GM23338 (cell line): ENCODE measurements around the gene AKNA. TPM values are rescaled to one million over a fixed set of nuclear protein-coding genes. Genes with fewer than 3 reads are reported as not detected.

Experiments
- ATAC-seq: fragments of 200-7000 bp; cut with Tn5 transposase; 3 replicates; pipeline ENCODE4 v1.9.1; 2020
- DNase-seq: peaks from one replicate; pipeline ENCODE4 v3.0.0-alpha.2; 2015; ENCODE audit warnings: low spot score
- H2AFZ ChIP-seq: fragments of 200-600 bp; sonication (generic); 2 replicates; pipeline ENCODE4 v1.8.0; 2016; ENCODE audit warnings: antibody characterized with exemption, mild to moderate bottlenecking, moderate library complexity
- H3F3A ChIP-seq: fragments of 200-600 bp; sonication (generic); replicated peaks from 2 replicates; pipeline ENCODE4 v1.8.0; 2017; ENCODE audit warnings: antibody characterized with exemption, mixed run types, low read depth
- H3K27ac ChIP-seq: fragments of 200-600 bp; sonication (generic); 2 replicates; pipeline ENCODE4 v1.6.1; 2016; ENCODE audit warnings: low read depth
- H3K27me3 ChIP-seq: fragments of 200-600 bp; sonication (generic); 2 replicates; pipeline ENCODE4 v1.8.0; 2016; ENCODE audit warnings: mild to moderate bottlenecking, mixed run types, moderate library complexity; ENCODE audit not compliant: insufficient read depth
- H3K36me3 ChIP-seq: fragments of 200-600 bp; sonication (generic); 2 replicates; pipeline ENCODE4 v1.8.0; 2016; ENCODE audit warnings: mild to moderate bottlenecking; ENCODE audit not compliant: insufficient read depth
- H3K4me1 ChIP-seq: fragments of 200-600 bp; sonication (generic); 2 replicates; pipeline ENCODE4 v1.8.0; 2016; ENCODE audit warnings: mild to moderate bottlenecking, moderate library complexity; ENCODE audit not compliant: insufficient read depth
- H3K4me2 ChIP-seq: fragments of 200-600 bp; sonication (generic); 2 replicates; pipeline ENCODE4 v1.7.1; 2017; ENCODE audit warnings: mixed run types
- H3K4me3 ChIP-seq: fragments of 200-600 bp; sonication (generic); 2 replicates; pipeline ENCODE4 v1.6.1; 2016; ENCODE audit warnings: mixed run types
- H3K79me2 ChIP-seq: fragments of 200-600 bp; sonication (generic); replicated peaks from 2 replicates; pipeline ENCODE4 v1.8.0; 2017; ENCODE audit warnings: mild to moderate bottlenecking; ENCODE audit not compliant: insufficient read depth
- H3K9me2 ChIP-seq: fragments of 200-600 bp; sonication (generic); 2 replicates; pipeline ENCODE4 v1.8.0; 2017; ENCODE audit not compliant: insufficient read depth
- H4K20me1 ChIP-seq: fragments of 200-600 bp; sonication (generic); replicated peaks from 2 replicates; pipeline ENCODE4 v1.8.0; 2017; ENCODE audit warnings: mild to moderate bottlenecking; ENCODE audit not compliant: insufficient read depth
- H3K27ac Mint-ChIP-seq: 2 replicates; pipeline ENCODE4 v1.8.0; 2020; ENCODE audit warnings: inconsistent platforms, mild to moderate bottlenecking, moderate library complexity, mixed read lengths
- H3K27me3 Mint-ChIP-seq: 3 replicates; pipeline ENCODE4 v1.8.0; 2022; ENCODE audit warnings: low read depth, mild to moderate bottlenecking, moderate library complexity, mixed read lengths, inconsistent platforms; ENCODE audit not compliant: insufficient read depth, poor library complexity
- H3K36me3 Mint-ChIP-seq: 3 replicates; pipeline ENCODE4 v1.8.0; 2021; ENCODE audit warnings: low read depth, mild to moderate bottlenecking, inconsistent platforms, moderate library complexity, mixed read lengths
- H3K4me1 Mint-ChIP-seq: 3 replicates; pipeline ENCODE4 v1.8.0; 2020; ENCODE audit warnings: mild to moderate bottlenecking, inconsistent platforms, mixed read lengths
- H3K4me3 Mint-ChIP-seq: 3 replicates; pipeline ENCODE4 v1.8.0; 2021; ENCODE audit warnings: moderate library complexity, mild to moderate bottlenecking, inconsistent platforms, mixed read lengths
- H3K9me3 Mint-ChIP-seq: 3 replicates; pipeline ENCODE4 v1.8.0; 2020; ENCODE audit warnings: moderate library complexity, mild to moderate bottlenecking, inconsistent platforms, mixed read lengths
- CTCF ChIP-seq, 2 experiments: fragments of 200-600 bp in 1 of 2; sonication (generic) in 1 of 2; conservative IDR thresholded peaks; 2 replicates each; pipeline versions ENCODE4 v1.5.1 to v1.6.1; 2016 to 2017; ENCODE audit warnings: antibody characterized with exemption in 2 of 2, low read depth in 2 of 2, mild to moderate bottlenecking in 2 of 2, moderate library complexity in 1 of 2
- EZH2phosphoT487 ChIP-seq: fragments of 200-600 bp; sonication (generic); IDR thresholded peaks from one replicate; pipeline ENCODE4 v1.8.1; 2018; ENCODE audit warnings: antibody characterized with exemption; ENCODE audit not compliant: unreplicated experiment
- JUNB ChIP-seq: IDR thresholded peaks from one replicate; pipeline ENCODE4 v1.6.1; 2016; ENCODE audit warnings: antibody characterized with exemption; ENCODE audit not compliant: unreplicated experiment
- POLR2AphosphoS5 ChIP-seq: IDR thresholded peaks from 2 replicates; pipeline ENCODE4 v1.6.1; 2016; ENCODE audit warnings: antibody characterized with exemption, low read depth
- STAT1 ChIP-seq: IDR thresholded peaks from one replicate; pipeline ENCODE4 v1.6.1; 2016; ENCODE audit warnings: antibody characterized with exemption; ENCODE audit not compliant: unreplicated experiment
- ZNF114 ChIP-seq: fragments of 250-450 bp; sonication (Bioruptor Pico); IDR thresholded peaks from 2 replicates; pipeline ENCODE4 v1.5.0; 2020; ENCODE audit warnings: mild to moderate bottlenecking, moderate library complexity
- ZNF331 ChIP-seq: fragments of 250-450 bp; sonication (Bioruptor Pico); IDR thresholded peaks from 2 replicates; pipeline ENCODE4 v1.5.0; 2020; ENCODE audit warnings: low read depth, mild to moderate bottlenecking, moderate library complexity
- ZNF462 ChIP-seq: fragments of 250-450 bp; sonication (Bioruptor Pico); IDR thresholded peaks from 2 replicates; pipeline ENCODE4 v1.5.0; 2020; ENCODE audit warnings: mild to moderate bottlenecking, moderate library complexity
- polyA plus RNA-seq: library from polyadenylated mRNA; unstranded; fragments of >200 nt; fragmentation: Nextera tagmentation; extraction: Ambion mirVana; gene quantifications from 2 replicates; pipeline ENCODE4 v1.2.1, GENCODE V29; 2016
- total RNA-seq: library from RNA; depleted of rRNA; stranded (reverse); fragments of >200 nt; shearing (Covaris generic); gene quantifications from 2 replicates; pipeline ENCODE4 v1.2.3, GENCODE V29; 2014

Gene AKNA
- total and polyA plus RNA-seq, 2 experiments from 2014 or later: 9.0 to 28.1 TPM

- TF ChIP-seq ZNF462 (CRISPR knock-in tag) (no peak), JUNB (no peak), POLR2AphosphoS5 (no peak), STAT1 (no peak), CTCF (conservative IDR thresholded peaks at IDR 0.05; ENCODE audit: low read depth in 2 of 2) (no peak), EZH2phosphoT487 (no peak), ZNF331 (CRISPR knock-in tag) (no peak), ZNF114 (CRISPR knock-in tag) (no peak)
Observed at GRCh38 chr9:114412048-114412683, 24.4 kb upstream of the AKNA start (continued).

GRCh38 chr9:114411452-114411851, 23.7 kb upstream of the AKNA start:
- Mint-ChIP-seq H3K36me3 (no peaks in the 10 kb centered on the region), H3K9me3 (no peaks in the 10 kb centered on the region), H3K27me3 (peaks cover 18% of the 10 kb centered on the region), H3K27ac (no peak overlapping the region), H3K4me3 (no peak overlapping the region), H3K4me1 (peaks cover 45% of the 10 kb centered on the region)
- ATAC-seq (no peak), DNase-seq (peak; percentile 43)
- H3K36me3 ChIP-seq: no peaks in the 10 kb centered on the region
- H3K4me1 ChIP-seq: peaks cover 20% of the 10 kb centered on the region; the same call in 1 of the 2 replicates
- no peaks in the 10 kb centered on the region for H4K20me1 ChIP-seq
- no peak overlapping the region for H2AFZ ChIP-seq
- H3K79me2 ChIP-seq: no peaks in the 10 kb centered on the region
- H3F3A ChIP-seq: no peaks in the 10 kb centered on the region
- no peak overlapping the region for H3K4me3 ChIP-seq
- H3K9me2 ChIP-seq: no peaks in the 10 kb centered on the region
- H3K27ac ChIP-seq: no peak overlapping the region
- no peak overlapping the region for H3K4me2 ChIP-seq
- H3K27me3 ChIP-seq: no peaks in the 10 kb centered on the region
- no peak for TF ChIP-seq ZNF462 (CRISPR knock-in tag)
- TF ChIP-seq JUNB: no peak
